A549 (cell line): ENCODE data around the gene USP24. TPM values are rescaled to one million over a fixed set of nuclear protein-coding genes. Genes with fewer than 3 reads are reported as not detected.

Experiments
- ATAC-seq, 2 experiments: fragments of 200-7000 bp in 1 of 2; fragments of >200 bp in 1 of 2; cut with Nextera tagmentation in 1 of 2; cut with Tn5 transposase in 1 of 2; 3 replicates each; pipeline versions ENCODE4 v1.8.0 to v1.9.1; 2018 to 2020; ENCODE audit warnings: mild to moderate bottlenecking in 1 of 2, moderate library complexity in 1 of 2
- CTCF ChIA-PET: fragments of 300-600 bp; sonication (Branson Sonifier 250); formaldehyde crosslinking; extraction: SDS; loops from one replicate; lab custom pipeline; 2021; ENCODE audit warnings: antibody characterized with exemption, inconsistent platforms; lab: Yijun Ruan, JAX
- POLR2A ChIA-PET: fragments of 350-600 bp; formaldehyde crosslinking; extraction: SDS; loops from one replicate; lab custom pipeline; 2021; ENCODE audit warnings: antibody characterized with exemption, inconsistent platforms; lab: Yijun Ruan, JAX
- DNase-seq, 2 experiments: peaks; one replicate each; pipeline versions ENCODE4 v3.0.0 to v3.0.0-alpha.2; 2011 to 2016; ENCODE audit warnings: low read depth in 1 of 2, low spot score in 1 of 2
- FAIRE-seq: peaks from 2 replicates; lab custom pipeline; 2011; peaks lifted over from hg19 to GRCh38; lab: Jason Lieb, UNC
- H3K27ac ChIP-seq, 2 experiments: fragments of >200 bp; sonication (Bioruptor Twin); formaldehyde crosslinking; 3 replicates each; pipeline ENCODE4 v1.5.1; 2016 to 2017
- H3K4me1 ChIP-seq: fragments of >200 bp; sonication (Bioruptor Twin); formaldehyde crosslinking; 3 replicates; pipeline ENCODE4 v1.6.1; 2016
- H3K4me2 ChIP-seq: fragments of >200 bp; sonication (Bioruptor Twin); formaldehyde crosslinking; 3 replicates; pipeline ENCODE4 v1.6.1; 2016
- H3K4me3 ChIP-seq: fragments of >200 bp; sonication (Bioruptor Twin); formaldehyde crosslinking; 3 replicates; pipeline ENCODE4 v1.5.1; 2016
- H3K9me3 ChIP-seq: fragments of >200 bp; sonication (Bioruptor Twin); formaldehyde crosslinking; 3 replicates; pipeline ENCODE4 v1.6.1; 2016
- BHLHE40 ChIP-seq: IDR thresholded peaks from 2 replicates; pipeline ENCODE4 v1.6.1; 2012; ENCODE audit warnings: low read depth, low read length, inconsistent platforms
- CBX2 ChIP-seq: fragments of 200-600 bp; sonication (generic); IDR thresholded peaks from 2 replicates; pipeline ENCODE4 v1.6.1; 2016; ENCODE audit warnings: low read depth, mild to moderate bottlenecking, borderline replicate concordance
- CHD4 ChIP-seq: fragments of 200-600 bp; sonication (generic); IDR thresholded peaks from 2 replicates; pipeline ENCODE4 v1.6.1; 2016; ENCODE audit warnings: antibody characterized with exemption, mild to moderate bottlenecking, borderline replicate concordance
- E2F6 ChIP-seq: IDR thresholded peaks from 2 replicates; pipeline ENCODE4 v1.6.1; 2012; ENCODE audit warnings: low read depth, borderline replicate concordance
- EHF ChIP-seq: fragments of 250-450 bp; sonication (Bioruptor Pico); IDR thresholded peaks from 2 replicates; pipeline ENCODE4 v1.5.0; 2020; ENCODE audit warnings: mild to moderate bottlenecking
- EP300 ChIP-seq, 2 experiments: fragments of >200 bp; sonication (Bioruptor Twin); formaldehyde crosslinking; IDR thresholded peaks; 2 replicates in 1 of 2; 3 replicates in 1 of 2; pipeline ENCODE4 v1.6.1; 2016 to 2017
- ESRRA ChIP-seq: fragments of 150-350 bp; IDR thresholded peaks from 2 replicates; pipeline ENCODE4 v1.6.1; 2014; ENCODE audit warnings: mild to moderate bottlenecking, low read length, borderline replicate concordance
- FOSB ChIP-seq: fragments of 250-450 bp; sonication (Bioruptor Pico); IDR thresholded peaks from 2 replicates; pipeline ENCODE4 v1.5.0; 2020; ENCODE audit warnings: mild to moderate bottlenecking, moderate library complexity
- FOSL2 ChIP-seq, 2 experiments: fragments of 450-650 bp in 1 of 2; fragments of >200 bp in 1 of 2; sonication (Bioruptor Twin) in 1 of 2; formaldehyde crosslinking; IDR thresholded peaks; 2 replicates each; pipeline versions ENCODE4 v1.5.0 to v1.6.1; 2016 to 2020; ENCODE audit warnings: mild to moderate bottlenecking in 1 of 2, moderate library complexity in 1 of 2
- GATA3 ChIP-seq: IDR thresholded peaks from 2 replicates; pipeline ENCODE4 v1.6.1; 2012; ENCODE audit warnings: borderline replicate concordance
- HOXB5 ChIP-seq: fragments of 250-450 bp; sonication (Bioruptor Pico); IDR thresholded peaks from 2 replicates; pipeline ENCODE4 v1.5.0; 2020; ENCODE audit warnings: mild to moderate bottlenecking, moderate library complexity
- JUNB ChIP-seq: fragments of >200 bp; sonication (Bioruptor Twin); formaldehyde crosslinking; IDR thresholded peaks from 2 replicates; pipeline ENCODE4 v1.6.1; 2016
- KDM1A ChIP-seq: fragments of 200-600 bp; sonication (generic); IDR thresholded peaks from 2 replicates; pipeline ENCODE4 v1.6.1; 2016; ENCODE audit warnings: low read depth, mild to moderate bottlenecking
- MYC ChIP-seq: IDR thresholded peaks from 2 replicates; pipeline ENCODE4 v1.6.1; 2012; ENCODE audit warnings: mild to moderate bottlenecking, inconsistent platforms, low read length, improper control_type of control experiment, borderline replicate concordance
- NR3C1 ChIP-seq: fragments of >200 bp; sonication (Bioruptor Twin); formaldehyde crosslinking; IDR thresholded peaks from 3 replicates; pipeline ENCODE4 v1.6.1; 2017
- PHF8 ChIP-seq: fragments of 200-600 bp; sonication (generic); IDR thresholded peaks from 2 replicates; pipeline ENCODE4 v1.6.1; 2016; ENCODE audit warnings: low read depth, mild to moderate bottlenecking, antibody characterized with exemption, moderate library complexity, borderline replicate concordance
- POLR2AphosphoS2 ChIP-seq: conservative IDR thresholded peaks from 2 replicates; pipeline ENCODE4 v1.6.1; 2012; ENCODE audit warnings: low read length, improper control_type of control experiment, inconsistent platforms
- RAD21 ChIP-seq, 2 experiments: fragments of >200 bp in 1 of 2; sonication (Bioruptor Twin) in 1 of 2; formaldehyde crosslinking in 1 of 2; IDR thresholded peaks in 1 of 2; conservative IDR thresholded peaks in 1 of 2; 2 replicates in 1 of 2; 3 replicates in 1 of 2; pipeline ENCODE4 v1.6.1; 2012 to 2018; ENCODE audit warnings: inconsistent platforms in 1 of 2
- RNF2 ChIP-seq: fragments of 200-600 bp; sonication (generic); IDR thresholded peaks from 2 replicates; pipeline ENCODE4 v1.6.1; 2016; ENCODE audit warnings: low read depth, mild to moderate bottlenecking, antibody characterized with exemption, moderate library complexity, borderline replicate concordance
- SREBF2 ChIP-seq: fragments of 450-650 bp; IDR thresholded peaks from 2 replicates; pipeline ENCODE4 v1.6.1; 2014; ENCODE audit warnings: mild to moderate bottlenecking, moderate library complexity
- TFCP2L1 ChIP-seq: fragments of 250-450 bp; sonication (Bioruptor Pico); IDR thresholded peaks from 2 replicates; pipeline ENCODE4 v1.5.0; 2021; ENCODE audit warnings: mild to moderate bottlenecking
- TP53 ChIP-seq: fragments of 250-450 bp; sonication (Bioruptor Pico); IDR thresholded peaks from 2 replicates; pipeline ENCODE4 v1.5.0; 2021; ENCODE audit warnings: mild to moderate bottlenecking, moderate library complexity
- ZC3H11A ChIP-seq: fragments of 450-650 bp; IDR thresholded peaks from 2 replicates; pipeline ENCODE4 v1.6.1; 2014; ENCODE audit warnings: antibody characterized with exemption, mild to moderate bottlenecking
- ZNF302 ChIP-seq: fragments of 250-450 bp; sonication (Bioruptor Pico); IDR thresholded peaks from 2 replicates; pipeline ENCODE4 v1.9.0; 2021; ENCODE audit warnings: inconsistent platforms, mild to moderate bottlenecking, moderate library complexity
- WGBS: methylation state at CpG from one replicate; pipeline ENCODE4 v1.1.6; 2017; ENCODE audit errors: missing lambda C conversion rate; 5-methylcytosine and 5-hydroxymethylcytosine counted together
- polyA plus RNA-seq, 4 experiments: library from polyadenylated mRNA; depleted of rRNA in 3 of 4; stranded (reverse); fragments of >200 nt; fragmentation: RNase III in 1 of 4; extraction: RNeasy Plus Mini Kit Qiagen cat#74134 plus additional on column Dnase treatment in 1 of 4; gene quantifications; 2 replicates in 3 of 4; 3 replicates in 1 of 4; pipeline ENCODE4 v1.2.3, GENCODE V29; 2011 to 2017
- TF ChIP-seq, protein P1 (sequence below): fragments of >200 bp; sonication (Bioruptor Twin); formaldehyde crosslinking; IDR thresholded peaks from 3 replicates; pipeline ENCODE4 v1.5.1; 2016
- TF ChIP-seq, protein P2 (sequence below): fragments of 450-650 bp; IDR thresholded peaks from 2 replicates; pipeline ENCODE4 v1.6.1; 2014; ENCODE audit warnings: antibody characterized with exemption
- TF ChIP-seq, protein P3 (sequence below): IDR thresholded peaks from 2 replicates; pipeline ENCODE4 v1.6.1; 2012

USP24 gene
- polyA plus RNA-seq, 2 of the 4 experiments (the other 2 are of a cell fraction), result 14.7 to 21.7 TPM

DNA sequence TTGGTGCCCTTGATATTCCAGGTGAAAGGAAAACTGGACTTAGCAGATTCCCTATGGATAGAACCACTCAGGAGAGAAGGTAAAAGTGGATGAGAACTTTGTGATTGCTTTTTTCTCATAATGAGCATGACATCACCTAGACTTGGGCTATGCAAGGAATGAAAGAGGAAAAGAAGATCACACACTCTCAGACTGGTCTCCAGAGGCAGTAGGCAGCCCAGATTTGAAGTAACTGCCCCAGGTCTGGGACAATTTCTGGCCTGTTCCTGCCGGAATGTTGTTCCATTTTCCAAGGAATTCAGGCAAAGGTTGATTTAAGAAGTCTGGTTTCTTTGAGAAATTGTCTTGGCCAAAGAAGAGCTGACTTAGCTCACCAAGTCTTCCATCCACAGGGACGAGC, 31.7 kb upstream of the USP24 start:
- Histone ChIP-seq H3K4me3 (no peak overlapping the region), H3K4me1 (no peaks in the 10 kb centered on the region), H3K4me2 (no peak overlapping the region), H3K27ac (no peak overlapping the region), H3K9me3 (no peaks in the 10 kb centered on the region)
- ChIA-PET CTCF (no interaction called here), POLR2A (no interaction called here)
- FAIRE-seq, result no peak
- no peak for DNase-seq
- TF ChIP-seq JUNB (no peak), HOXB5 (CRISPR knock-in tag) (no peak), FOSL2 (IDR thresholded peaks at IDR 0.05) (no peak), FOSL2 (CRISPR knock-in tag; IDR thresholded peaks at IDR 0.05) (no peak), SREBF2 (no peak), RNF2 (no peak), CHD4 (no peak), POLR2AphosphoS2 (no peak), TFCP2L1 (CRISPR knock-in tag) (no peak), PHF8 (no peak), ESRRA (no peak), TP53 (no peak), RAD21 (conservative IDR thresholded peaks at IDR 0.05 in 1 of 2, IDR thresholded peaks at IDR 0.05 in 1 of 2) (no peak), NR3C1 (no peak), BHLHE40 (no peak), EHF (no peak), ZC3H11A (no peak), GATA3 (no peak)
- TF ChIP-seq, protein P1, sequence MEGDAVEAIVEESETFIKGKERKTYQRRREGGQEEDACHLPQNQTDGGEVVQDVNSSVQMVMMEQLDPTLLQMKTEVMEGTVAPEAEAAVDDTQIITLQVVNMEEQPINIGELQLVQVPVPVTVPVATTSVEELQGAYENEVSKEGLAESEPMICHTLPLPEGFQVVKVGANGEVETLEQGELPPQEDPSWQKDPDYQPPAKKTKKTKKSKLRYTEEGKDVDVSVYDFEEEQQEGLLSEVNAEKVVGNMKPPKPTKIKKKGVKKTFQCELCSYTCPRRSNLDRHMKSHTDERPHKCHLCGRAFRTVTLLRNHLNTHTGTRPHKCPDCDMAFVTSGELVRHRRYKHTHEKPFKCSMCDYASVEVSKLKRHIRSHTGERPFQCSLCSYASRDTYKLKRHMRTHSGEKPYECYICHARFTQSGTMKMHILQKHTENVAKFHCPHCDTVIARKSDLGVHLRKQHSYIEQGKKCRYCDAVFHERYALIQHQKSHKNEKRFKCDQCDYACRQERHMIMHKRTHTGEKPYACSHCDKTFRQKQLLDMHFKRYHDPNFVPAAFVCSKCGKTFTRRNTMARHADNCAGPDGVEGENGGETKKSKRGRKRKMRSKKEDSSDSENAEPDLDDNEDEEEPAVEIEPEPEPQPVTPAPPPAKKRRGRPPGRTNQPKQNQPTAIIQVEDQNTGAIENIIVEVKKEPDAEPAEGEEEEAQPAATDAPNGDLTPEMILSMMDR, result no peak
- TF ChIP-seq, protein P2, sequence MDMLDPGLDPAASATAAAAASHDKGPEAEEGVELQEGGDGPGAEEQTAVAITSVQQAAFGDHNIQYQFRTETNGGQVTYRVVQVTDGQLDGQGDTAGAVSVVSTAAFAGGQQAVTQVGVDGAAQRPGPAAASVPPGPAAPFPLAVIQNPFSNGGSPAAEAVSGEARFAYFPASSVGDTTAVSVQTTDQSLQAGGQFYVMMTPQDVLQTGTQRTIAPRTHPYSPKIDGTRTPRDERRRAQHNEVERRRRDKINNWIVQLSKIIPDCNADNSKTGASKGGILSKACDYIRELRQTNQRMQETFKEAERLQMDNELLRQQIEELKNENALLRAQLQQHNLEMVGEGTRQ, result no peak
- 65% methylated on average over 2 of the region's 2 CpGs for WGBS
- ATAC-seq, result no peak

- POLR2A ChIA-PET, result no interaction called here
- no peak for FAIRE-seq
- no peak for TF ChIP-seq KDM1A
- Histone ChIP-seq H3K9me3 (no peaks in the 10 kb centered on the region), H3K4me2 (no peak overlapping the region), H3K4me1 (no peaks in the 10 kb centered on the region), H3K4me3 (no peak overlapping the region), H3K27ac (no peak overlapping the region)
- no peak for ATAC-seq
- CTCF ChIA-PET, result no interaction called here
- DNase-seq, result no peak
Observed at GRCh38 chr1:55246331-55246730, 31.2 kb upstream of the USP24 start.

GRCh38 chr1:55245781-55246180, 30.6 kb upstream of the USP24 start:
- no peak for ATAC-seq
- ChIA-PET CTCF (no interaction called here), POLR2A (no interaction called here)
- Histone ChIP-seq H3K4me1 (no peaks in the 10 kb centered on the region), H3K4me3 (no peak overlapping the region), H3K27ac (no peak overlapping the region), H3K9me3 (no peaks in the 10 kb centered on the region), H3K4me2 (no peak overlapping the region)
- TF ChIP-seq CBX2 (no peak), MYC (no peak), TFCP2L1 (CRISPR knock-in tag) (no peak), EP300 (IDR thresholded peaks at IDR 0.05) (no peak), E2F6 (no peak), ZNF302 (no peak), FOSB (no peak)
- TF ChIP-seq, protein P3, sequence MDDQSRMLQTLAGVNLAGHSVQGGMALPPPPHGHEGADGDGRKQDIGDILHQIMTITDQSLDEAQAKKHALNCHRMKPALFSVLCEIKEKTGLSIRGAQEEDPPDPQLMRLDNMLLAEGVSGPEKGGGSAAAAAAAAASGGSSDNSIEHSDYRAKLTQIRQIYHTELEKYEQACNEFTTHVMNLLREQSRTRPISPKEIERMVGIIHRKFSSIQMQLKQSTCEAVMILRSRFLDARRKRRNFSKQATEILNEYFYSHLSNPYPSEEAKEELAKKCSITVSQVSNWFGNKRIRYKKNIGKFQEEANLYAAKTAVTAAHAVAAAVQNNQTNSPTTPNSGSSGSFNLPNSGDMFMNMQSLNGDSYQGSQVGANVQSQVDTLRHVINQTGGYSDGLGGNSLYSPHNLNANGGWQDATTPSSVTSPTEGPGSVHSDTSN, result no peak
- no peak for DNase-seq
- 53% methylated on average over 4 of the region's 4 CpGs for WGBS
- FAIRE-seq, result no peak
